ENCODE measurements around the gene ERVFRD-1. TPM values are rescaled to one million over a fixed set of nuclear protein-coding genes. Genes with fewer than 3 reads are reported as not detected.
"Not testable (repeated sequence)": the region's sequence is repeated elsewhere in the genome, so short reads cannot be mapped to it uniquely, and the experiment has no call there.

ERVFRD-1 gene
- total and polyA plus RNA-seq, 4 donors, result 0.06 to 0.26 (median 0.13) TPM

DNA sequence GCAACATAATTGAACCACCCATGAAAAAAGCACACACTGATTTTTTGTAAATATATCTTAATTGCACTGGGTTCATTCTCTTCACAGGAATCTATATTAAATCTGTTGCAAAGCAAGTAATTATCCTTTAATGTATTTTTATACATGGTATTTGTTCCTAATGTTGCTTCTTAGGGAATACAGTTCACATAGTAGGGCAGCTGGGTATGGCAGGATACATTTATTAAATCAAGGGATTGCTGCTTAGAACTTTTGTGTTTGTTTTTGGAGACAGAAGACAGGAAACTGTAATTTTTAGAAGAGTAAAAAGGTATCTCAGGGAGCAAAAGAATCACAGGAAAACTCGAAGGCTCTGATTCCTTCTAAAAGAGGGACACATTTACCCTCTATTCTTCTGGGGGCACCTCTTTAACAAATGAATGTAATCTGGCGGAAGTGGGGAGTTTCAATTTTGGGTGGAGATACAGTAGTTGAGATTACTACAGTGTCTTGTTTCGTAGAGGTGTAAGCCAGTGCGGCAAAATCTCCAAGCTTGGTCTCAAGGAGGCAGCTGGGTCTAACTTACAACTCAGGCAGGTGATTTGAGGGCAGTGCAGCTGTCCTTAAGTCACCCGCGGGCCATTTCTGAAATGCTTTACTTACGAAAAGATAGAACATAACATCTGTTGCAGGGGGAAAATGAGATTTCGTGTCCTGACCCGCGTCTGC, 18.7 kb downstream of the ERVFRD-1 start:
- no peak for ATAC-seq (ENCODE audit: insufficient read depth, low FRiP score)
- no peaks in the 10 kb centered on the region for H3K27me3 ChIP-seq (ENCODE audit: control insufficient read depth in 3 of 3, insufficient read depth in 3 of 3, low read length in 2 of 3)
- peak overlapping the region; percentile 26 to 88 for H3K9ac ChIP-seq (ENCODE audit: insufficient read depth in 1 of 2, low read length in 2 of 2)
- 3 to 4% methylated on average over 10 of the region's 10 CpGs for WGBS, 2 donors
- H3K36me3 ChIP-seq (ENCODE audit: control insufficient read depth in 4 of 4, insufficient read depth in 4 of 4, low read length in 4 of 4), result peaks cover 0 to 3% (median 0%) of the 10 kb centered on the region in 4 donors
- H3K4me3 ChIP-seq, result peak overlapping the region; percentile 91
- DNase-seq, result peak in 1 of 3 donors; percentile 67
- no peaks in the 10 kb centered on the region for H3K9me3 ChIP-seq (ENCODE audit: control insufficient read depth in 4 of 4, insufficient read depth in 3 of 4, low read length in 3 of 4)
- H3K4me1 ChIP-seq (ENCODE audit: control insufficient read depth in 5 of 5, insufficient read depth in 5 of 5, low read length in 5 of 5), result peaks cover 0 to 10% (median 5%) of the 10 kb centered on the region in 5 donors
- TF ChIP-seq, protein P1, sequence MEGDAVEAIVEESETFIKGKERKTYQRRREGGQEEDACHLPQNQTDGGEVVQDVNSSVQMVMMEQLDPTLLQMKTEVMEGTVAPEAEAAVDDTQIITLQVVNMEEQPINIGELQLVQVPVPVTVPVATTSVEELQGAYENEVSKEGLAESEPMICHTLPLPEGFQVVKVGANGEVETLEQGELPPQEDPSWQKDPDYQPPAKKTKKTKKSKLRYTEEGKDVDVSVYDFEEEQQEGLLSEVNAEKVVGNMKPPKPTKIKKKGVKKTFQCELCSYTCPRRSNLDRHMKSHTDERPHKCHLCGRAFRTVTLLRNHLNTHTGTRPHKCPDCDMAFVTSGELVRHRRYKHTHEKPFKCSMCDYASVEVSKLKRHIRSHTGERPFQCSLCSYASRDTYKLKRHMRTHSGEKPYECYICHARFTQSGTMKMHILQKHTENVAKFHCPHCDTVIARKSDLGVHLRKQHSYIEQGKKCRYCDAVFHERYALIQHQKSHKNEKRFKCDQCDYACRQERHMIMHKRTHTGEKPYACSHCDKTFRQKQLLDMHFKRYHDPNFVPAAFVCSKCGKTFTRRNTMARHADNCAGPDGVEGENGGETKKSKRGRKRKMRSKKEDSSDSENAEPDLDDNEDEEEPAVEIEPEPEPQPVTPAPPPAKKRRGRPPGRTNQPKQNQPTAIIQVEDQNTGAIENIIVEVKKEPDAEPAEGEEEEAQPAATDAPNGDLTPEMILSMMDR (IDR thresholded peaks at IDR 0.05; ENCODE audit: control extremely low read depth, extremely low read depth), result no peak
- peak overlapping the region; percentile 98 to 99 for H3K27ac ChIP-seq (ENCODE audit: low read depth in 1 of 2, low read length in 1 of 2)

DNA sequence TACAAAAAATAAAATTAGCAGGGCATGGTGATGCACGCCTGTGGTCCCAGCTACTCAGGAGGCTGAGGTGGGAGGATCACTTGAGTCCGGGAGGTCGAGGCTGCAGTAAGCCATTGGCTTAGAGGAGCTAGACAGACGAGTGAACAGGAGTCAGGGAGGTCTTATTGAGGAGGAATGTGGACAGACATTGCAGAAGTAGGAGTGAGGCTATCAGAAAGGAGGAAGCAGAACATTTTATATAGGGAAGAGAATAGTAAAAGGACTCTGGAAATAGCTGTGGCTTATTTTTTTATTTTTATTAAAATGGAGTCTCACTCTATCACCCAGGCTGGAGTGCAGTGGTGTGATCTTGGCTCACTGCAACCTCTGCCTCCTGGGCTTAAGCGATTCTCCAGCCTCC, 20.4 kb downstream of the ERVFRD-1 start:
- not testable (repeated sequence) for H3K9me3 ChIP-seq (ENCODE audit: control insufficient read depth in 4 of 4, insufficient read depth in 3 of 4, low read length in 3 of 4); ATAC-seq (ENCODE audit: insufficient read depth, low FRiP score); H3K27me3 ChIP-seq (ENCODE audit: control insufficient read depth in 3 of 3, insufficient read depth in 3 of 3, low read length in 2 of 3); H3K9ac ChIP-seq (ENCODE audit: insufficient read depth in 1 of 2, low read length in 2 of 2); H3K27ac ChIP-seq (ENCODE audit: low read depth in 1 of 2, low read length in 1 of 2); H3K36me3 ChIP-seq (ENCODE audit: control insufficient read depth in 4 of 4, insufficient read depth in 4 of 4, low read length in 4 of 4); DNase-seq; H3K4me3 ChIP-seq
- 90 to 93% methylated on average over 5 of the region's 5 CpGs for WGBS, 2 donors
- H3K4me1 ChIP-seq (ENCODE audit: control insufficient read depth in 5 of 5, insufficient read depth in 5 of 5, low read length in 5 of 5), result peaks cover 0 to 10% (median 3%) of the 10 kb centered on the region in 5 donors

DNA sequence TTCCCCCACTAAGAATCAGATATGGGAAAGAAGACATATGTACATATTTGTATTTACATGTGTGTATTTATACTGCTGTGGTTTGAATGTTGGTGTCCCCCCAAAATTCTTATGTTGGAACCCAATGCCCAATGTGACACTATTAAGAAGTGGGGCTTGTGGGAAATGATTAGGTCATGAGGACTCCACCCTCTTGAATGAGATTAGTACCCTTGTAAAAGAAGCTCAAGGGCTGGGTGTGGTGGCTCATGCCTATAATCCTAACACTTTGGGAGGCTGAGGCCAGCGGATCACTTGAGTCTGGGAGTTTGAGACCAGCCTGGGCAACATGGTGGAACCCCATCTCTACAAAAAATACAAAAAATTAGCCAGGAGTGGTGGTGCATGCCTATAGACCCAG, 21.8 kb downstream of the ERVFRD-1 start:
- peaks cover 0 to 3% (median 0%) of the 10 kb centered on the region in 4 donors for H3K36me3 ChIP-seq (ENCODE audit: control insufficient read depth in 4 of 4, insufficient read depth in 4 of 4, low read length in 4 of 4)
- 89 to 100% methylated on average over 1 of the region's 1 CpG for WGBS, 2 donors
- no peak overlapping the region for H3K4me3 ChIP-seq
- ATAC-seq (ENCODE audit: insufficient read depth, low FRiP score) (no peak), DNase-seq (no peak)
- peaks cover 0 to 3% (median 0%) of the 10 kb centered on the region in 5 donors for H3K4me1 ChIP-seq (ENCODE audit: control insufficient read depth in 5 of 5, insufficient read depth in 5 of 5, low read length in 5 of 5)
- TF ChIP-seq, protein P1 (IDR thresholded peaks at IDR 0.05; ENCODE audit: control extremely low read depth, extremely low read depth), result no peak
- H3K9ac ChIP-seq (ENCODE audit: insufficient read depth in 1 of 2, low read length in 2 of 2), result no peak overlapping the region
- peaks cover 0 to 1% (median 0%) of the 10 kb centered on the region in 4 donors for H3K9me3 ChIP-seq (ENCODE audit: control insufficient read depth in 4 of 4, insufficient read depth in 3 of 4, low read length in 3 of 4)
- no peak overlapping the region for H3K27ac ChIP-seq (ENCODE audit: low read depth in 1 of 2, low read length in 1 of 2)
- no peaks in the 10 kb centered on the region for H3K27me3 ChIP-seq (ENCODE audit: control insufficient read depth in 3 of 3, insufficient read depth in 3 of 3, low read length in 2 of 3)

DNA sequence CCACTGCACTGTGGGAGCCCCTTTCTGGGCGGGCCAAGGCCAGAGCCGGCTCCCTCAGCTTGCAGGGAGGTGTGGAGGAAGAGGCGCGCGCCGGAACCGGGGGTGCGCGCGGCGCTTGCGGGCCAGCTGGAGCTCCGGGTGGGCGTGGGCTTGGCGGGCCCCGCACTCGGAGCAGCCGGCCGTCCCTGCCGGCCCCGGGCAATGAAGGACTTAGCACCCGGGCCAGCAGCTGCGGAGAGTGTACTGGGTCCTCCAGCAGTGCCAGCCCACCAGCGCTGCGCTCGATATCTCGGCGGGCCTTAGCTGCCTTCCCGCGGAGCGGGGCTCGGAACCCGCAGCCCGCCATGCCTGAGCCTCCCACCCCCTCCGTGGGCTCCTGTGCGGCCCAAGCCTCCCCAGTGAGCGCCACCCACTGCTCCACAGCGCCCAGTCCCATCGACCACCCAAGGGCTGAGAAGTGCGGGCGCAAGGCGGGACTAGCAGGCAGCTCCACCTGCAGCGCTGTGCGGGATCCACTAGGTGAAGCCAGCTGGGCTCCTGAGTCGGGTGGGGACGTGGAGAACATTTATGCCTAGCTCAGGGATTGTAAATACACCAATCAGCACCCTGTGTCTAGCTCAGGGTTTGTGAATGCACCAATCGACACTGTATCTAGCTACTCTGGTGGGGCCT, 24.2 kb downstream of the ERVFRD-1 start:
- H3K27ac ChIP-seq (ENCODE audit: low read depth in 1 of 2, low read length in 1 of 2); ATAC-seq (ENCODE audit: insufficient read depth, low FRiP score); DNase-seq; H3K27me3 ChIP-seq (ENCODE audit: control insufficient read depth in 3 of 3, insufficient read depth in 3 of 3, low read length in 2 of 3); H3K4me3 ChIP-seq; H3K4me1 ChIP-seq (ENCODE audit: control insufficient read depth in 5 of 5, insufficient read depth in 5 of 5, low read length in 5 of 5); H3K36me3 ChIP-seq (ENCODE audit: control insufficient read depth in 4 of 4, insufficient read depth in 4 of 4, low read length in 4 of 4); H3K9me3 ChIP-seq (ENCODE audit: control insufficient read depth in 4 of 4, insufficient read depth in 3 of 4, low read length in 3 of 4); H3K9ac ChIP-seq (ENCODE audit: insufficient read depth in 1 of 2, low read length in 2 of 2): not testable (repeated sequence)
- WGBS, 2 donors, result 87 to 96% methylated on average over 44 to 47 of the region's 47 CpGs
